ENCODE measurements around the gene CATSPERB.
"Not testable (repeated sequence)": the region's sequence is repeated elsewhere in the genome, so short reads cannot be mapped to it uniquely, and the experiment has no call there.

CATSPERB gene

DNA sequence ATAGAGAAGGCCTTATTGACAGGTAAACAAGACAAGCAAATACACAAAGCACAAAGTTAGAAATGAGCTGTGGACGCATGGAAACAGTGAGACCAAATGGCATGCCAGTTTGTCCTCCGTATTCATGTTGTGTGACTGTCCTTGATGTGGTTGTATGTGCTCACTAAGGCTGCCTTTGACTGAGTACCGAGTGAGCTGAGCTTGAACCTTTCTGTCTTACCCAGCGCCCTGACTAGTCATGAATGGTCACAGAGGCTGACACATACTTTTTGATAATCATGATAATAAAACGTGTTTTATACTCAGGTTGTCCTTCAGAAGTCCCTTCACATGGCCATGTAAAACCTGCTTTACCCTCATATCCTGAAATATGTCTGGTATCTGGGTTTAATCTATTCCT, 553 bp upstream of the CATSPERB start:
- DNase-seq (ENCODE audit: low spot score) = no peak

DNA sequence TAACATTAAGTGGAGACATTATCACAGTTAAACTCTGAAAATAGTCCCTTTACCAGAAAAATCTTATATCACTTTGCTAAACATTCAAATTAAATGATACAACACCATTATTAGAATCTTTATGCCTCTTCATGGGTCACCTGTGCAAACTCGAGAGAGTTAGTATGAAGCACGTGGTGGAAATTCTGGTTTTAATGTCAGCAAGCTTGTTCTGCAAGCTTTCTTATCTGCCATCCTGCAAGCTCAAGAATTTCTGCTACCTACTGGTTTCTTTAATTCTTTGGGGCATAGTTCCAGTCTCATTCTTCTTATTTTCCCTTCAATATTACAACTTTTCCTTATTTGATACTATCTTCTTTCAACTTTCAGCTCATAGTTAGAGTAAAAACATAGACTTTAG, 868 bp downstream of the CATSPERB start:
- no peak for DNase-seq (ENCODE audit: low spot score)

DNA sequence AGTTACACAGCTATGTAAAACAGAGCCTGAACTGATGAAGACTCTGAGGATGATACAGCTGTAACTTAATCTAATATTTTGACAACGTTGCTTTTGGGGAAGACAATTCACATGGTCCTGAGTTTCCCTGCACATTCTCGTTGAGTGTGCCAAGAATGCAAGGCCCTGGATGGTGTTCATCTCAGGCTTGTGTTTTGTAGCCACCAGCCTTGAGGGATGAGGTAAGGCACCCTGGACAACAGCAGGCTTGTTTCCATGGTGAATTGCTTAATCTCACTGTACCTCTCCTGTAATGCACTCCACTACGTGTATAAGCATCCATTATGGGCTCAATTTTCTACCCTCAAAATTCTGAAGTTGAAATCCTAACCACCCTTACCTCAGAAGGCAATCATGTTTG, 2.1 kb downstream of the CATSPERB start:
- no peak for DNase-seq (ENCODE audit: low spot score)

DNA sequence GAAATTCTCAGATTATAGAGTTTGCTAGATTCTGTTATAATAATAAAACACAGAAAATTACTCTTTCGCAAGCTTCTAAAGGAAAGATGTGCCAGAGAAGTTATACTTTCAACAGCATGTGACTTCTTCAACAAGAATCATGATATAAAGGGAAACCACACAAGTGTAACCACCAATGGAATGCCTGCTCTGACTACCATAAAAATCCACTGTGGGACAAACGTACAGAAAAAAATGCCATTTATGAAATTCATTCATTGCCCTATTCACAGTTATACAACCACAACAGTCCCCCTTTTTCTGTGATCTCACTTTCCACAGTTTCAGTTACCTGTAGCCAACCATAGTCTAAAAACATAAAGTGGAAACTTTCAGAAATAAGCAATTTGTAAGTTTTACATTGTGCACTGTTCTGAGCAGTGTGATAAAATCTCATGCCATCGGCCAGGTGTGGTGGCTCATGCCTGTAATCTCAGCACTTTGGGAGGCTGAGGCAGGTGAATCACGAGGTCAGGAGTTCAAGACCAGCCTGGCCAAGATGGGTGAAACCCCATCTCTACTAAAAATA, 3.2 kb downstream of the CATSPERB start:
- DNase-seq (ENCODE audit: low spot score) = no peak

DNA sequence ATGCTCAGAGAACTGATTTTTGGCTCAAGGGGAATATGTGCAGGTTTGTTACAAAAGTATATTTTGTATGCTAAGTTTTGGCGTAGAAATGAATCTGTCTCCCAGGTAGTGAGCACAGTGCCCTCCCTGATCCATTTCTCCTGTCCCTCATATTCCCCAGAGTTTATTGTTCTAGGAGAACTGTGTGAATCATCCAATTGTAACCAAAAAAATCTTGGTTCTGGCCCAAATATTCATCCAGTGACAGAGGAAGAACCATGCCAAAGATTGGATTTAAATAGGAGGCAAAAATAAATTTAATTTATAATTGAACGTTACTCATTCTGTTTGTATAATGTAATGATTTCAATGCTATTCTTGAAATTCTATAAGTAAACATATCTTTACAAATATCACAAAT, 4.8 kb downstream of the CATSPERB start:
- DNase-seq (ENCODE audit: low spot score) = no peak

DNA sequence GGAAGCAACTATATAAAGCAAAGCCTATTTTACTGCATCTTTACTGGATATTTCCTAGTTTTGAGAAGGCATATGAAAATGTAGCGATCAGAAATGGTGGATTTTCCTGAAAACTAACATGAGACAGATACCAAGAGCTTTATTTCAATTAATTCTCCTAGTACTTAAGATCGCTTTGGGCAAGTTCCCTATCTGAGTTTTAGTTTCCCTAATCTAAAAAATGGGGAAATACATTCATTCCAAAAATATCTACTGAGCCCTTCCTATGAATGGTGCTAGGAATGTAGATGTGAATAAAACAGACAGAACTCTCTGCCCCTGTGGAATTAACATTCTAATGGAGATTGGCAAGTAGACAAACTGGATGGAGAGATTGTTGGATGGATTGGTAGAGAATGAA, 8.4 kb downstream of the CATSPERB start:
- no peak for DNase-seq (ENCODE audit: low spot score)

DNA sequence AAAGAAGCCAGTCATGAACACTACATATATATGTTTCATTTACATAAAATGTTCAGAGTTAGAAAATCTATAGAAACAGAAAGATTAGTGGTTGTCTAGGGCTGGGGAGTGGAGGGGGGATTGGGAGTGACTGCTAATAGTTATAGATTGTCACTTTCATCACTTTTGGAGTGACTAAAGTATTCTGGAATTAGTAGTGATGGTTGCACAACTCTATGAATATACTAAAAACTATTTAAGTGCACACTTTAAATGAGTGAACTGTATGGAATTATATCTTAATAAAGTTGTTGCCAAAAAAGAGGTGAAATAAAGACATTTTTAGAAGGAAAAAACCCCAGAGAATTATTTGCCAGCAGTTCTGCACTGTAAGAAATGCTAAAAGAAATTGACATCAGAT, 9.5 kb downstream of the CATSPERB start:
- DNase-seq (ENCODE audit: low spot score) = no peak

DNA sequence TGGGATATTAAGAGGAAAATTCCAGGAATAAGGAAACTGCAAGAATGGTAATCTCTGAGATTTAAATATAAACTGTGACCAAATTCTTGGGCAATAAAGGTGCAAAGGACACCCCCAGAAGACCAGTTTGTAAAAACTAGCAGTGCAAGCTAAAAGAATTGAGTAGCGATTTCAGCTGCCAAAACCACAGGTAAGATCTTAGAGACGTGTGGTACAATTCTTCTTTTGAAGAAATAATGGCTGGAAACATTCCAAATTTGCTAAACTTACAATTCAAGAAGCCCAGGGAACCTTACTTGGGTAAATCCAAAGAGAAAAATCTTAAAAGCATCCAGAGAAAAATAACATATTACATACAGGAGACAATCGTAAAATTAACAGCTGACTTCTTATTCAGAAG, 12.0 kb downstream of the CATSPERB start:
- DNase-seq (ENCODE audit: low spot score) = no peak

DNA sequence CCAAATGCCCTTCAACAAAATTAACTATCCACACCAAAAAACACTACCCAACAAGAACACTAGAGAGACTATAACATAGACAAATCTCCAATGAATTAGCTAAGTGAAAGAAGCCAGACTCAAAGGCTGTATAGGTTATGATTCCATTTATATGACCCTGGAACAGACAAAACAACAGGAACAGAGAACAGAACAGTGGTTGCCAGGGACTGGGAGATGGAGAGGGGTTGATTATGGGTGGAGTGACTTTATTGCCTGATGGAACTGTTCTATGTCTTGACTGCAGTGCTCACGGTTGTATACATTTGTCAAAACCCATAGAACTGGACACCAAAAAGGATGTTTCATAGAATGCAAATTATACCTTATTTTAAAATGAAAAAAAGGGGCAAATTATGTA, 14.9 kb downstream of the CATSPERB start:
- no peak for DNase-seq (ENCODE audit: low spot score)

DNA sequence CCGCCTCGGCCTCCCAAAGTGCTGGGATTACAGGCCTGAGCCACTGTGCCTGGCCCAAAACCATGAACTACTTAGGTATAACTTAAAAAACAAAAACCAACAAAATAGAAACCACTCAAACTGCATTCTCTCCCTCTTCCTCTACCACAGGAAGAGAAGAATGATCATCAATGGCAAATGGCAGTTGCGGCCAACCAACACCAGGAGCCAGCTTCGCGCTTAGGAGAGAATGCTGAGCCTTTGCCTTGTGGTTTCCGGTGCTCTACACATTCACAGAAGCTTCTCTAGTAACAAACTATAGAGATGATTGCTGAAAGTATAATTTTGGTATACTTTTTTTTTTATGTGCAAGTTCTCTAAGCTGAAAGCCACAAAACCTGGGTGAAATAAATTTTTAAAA, 17.1 kb downstream of the CATSPERB start:
- no peak for DNase-seq (ENCODE audit: low spot score)

DNA sequence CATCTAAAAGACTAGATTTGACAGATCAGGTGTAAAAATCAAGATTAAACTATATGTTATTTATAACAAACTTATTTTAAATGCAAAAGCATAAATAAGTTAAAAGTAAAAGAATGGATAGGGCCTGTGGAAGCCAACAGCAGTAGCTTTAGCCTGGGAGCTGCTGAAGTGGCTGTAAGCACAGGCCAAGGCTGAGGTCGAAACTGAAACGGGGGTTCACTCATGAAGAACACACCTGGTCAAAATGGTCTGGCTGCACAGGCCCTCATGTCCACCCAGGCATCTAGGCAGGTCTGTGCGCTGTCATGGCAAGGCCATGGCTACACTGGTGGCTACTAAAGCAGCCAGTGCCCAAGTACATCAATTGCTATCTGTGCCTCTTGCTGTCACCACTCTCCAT, 23.1 kb downstream of the CATSPERB start:
- no peak for DNase-seq (ENCODE audit: low spot score)

DNA sequence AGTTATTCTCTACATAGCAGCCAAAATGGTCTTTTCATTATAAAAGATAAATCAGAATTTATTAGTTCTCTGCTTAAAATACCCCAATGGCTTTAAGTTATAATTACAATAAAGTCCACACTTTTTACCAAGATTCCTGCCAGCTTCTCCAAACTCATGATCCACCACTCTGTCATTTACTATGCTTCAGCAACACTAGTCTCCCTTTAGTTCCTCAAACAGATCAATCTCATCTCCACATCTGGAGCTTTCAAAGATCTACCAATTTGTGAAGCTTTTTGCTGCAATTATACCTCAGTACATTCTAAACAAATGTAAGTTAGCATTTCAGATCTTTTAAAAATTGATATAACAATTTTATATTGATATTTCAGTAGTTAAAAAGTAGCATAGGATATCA, 24.9 kb downstream of the CATSPERB start:
- DNase-seq (ENCODE audit: low spot score) = no peak

DNA sequence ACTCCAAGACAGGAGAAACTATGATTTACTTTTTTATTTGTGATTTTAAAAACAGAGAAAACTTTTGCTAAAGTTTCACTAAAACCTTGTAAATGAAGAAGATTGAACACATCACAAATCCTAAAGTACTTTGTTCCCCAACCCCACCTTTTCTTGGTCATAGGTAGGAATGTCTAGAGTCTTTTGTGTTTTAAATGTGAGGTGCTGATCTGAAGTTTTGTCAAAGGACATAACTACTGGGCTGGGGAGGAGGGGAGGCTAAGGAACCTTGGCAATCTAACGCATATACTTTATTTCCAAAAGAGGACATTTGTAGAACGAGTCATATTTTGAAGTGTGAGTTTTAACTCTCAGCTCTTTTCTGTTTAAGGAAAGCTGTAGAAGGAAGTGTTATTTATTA, 37.2 kb downstream of the CATSPERB start:
- DNase-seq (ENCODE audit: low spot score) = no peak

DNA sequence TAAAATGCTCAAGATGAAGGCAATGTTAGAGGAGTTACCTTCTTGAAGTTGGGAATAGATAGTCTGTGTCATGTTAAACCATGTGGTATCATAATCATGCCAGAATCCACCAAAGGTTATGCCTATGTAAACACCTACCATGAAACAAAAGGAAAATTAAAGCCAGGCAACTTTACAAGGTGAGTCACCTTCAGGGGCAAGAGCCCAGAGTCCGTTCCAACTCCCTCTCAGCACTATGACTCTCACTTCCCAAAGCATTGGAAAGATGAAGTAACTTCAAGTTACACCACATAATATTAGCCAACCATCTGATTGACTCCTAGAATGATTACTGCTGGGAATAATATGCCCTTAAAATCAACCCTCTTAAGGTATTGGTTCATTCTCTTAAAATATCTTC, 38.5 kb downstream of the CATSPERB start:
- no peak for DNase-seq (ENCODE audit: low spot score)

DNA sequence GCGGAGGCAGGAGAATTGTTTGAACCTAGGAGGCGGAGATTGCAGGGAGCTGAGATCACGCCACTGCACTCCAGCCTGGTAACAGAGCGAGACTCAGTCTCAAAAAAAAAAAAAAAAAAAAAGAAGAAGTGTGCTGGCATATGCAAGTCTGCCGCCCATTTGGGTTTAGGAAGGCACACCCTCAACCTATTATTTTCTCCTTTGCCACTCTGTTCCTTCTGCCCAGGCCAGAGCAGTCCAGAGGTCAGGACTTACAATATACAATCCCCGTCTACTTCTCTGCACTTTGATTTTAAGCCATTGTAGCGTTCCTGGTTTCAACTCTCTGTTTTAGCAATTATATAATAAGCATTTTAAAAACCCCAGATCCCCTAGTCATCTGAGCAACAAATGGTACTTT, 39.8 kb downstream of the CATSPERB start:
- DNase-seq (ENCODE audit: low spot score) = no peak

DNA sequence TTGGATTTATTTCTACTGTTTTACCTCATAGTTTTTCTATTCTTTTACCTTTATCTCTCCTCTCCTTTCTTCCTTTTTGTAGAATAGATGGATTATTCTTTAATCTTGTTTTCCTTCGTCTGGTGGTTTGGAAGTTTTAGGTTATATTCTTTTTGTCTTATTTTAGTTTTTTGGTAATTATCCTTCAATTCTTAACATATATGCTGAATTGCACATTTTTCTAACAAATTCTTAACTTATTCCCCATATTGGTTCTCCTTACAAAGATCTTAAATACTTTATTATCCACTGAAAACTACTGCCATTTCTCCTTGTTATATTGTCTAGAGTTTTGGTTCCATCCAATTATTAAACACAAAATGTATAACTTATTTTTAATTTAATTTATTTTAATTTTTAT, 42.3 kb downstream of the CATSPERB start:
- DNase-seq (ENCODE audit: low spot score) = no peak

DNA sequence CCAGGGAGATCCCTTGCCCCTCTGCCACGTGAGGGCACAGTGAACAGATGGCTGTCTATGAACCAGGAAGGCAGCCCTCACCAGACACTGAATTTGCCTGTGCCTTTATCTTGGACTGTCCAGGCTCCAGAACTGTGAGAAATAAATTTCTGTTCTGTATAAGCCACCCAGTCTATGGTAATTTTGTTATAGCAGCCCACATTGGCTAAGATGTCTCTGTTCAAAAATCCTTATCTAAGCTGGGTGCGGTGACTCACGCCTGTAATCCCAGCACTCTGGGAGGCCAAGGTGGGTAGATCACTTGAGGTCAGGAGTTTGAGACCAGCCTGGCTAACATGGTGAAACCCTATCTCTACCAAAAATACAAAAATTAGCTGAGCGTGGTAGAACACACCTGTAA, 44.5 kb downstream of the CATSPERB start:
- DNase-seq (ENCODE audit: low spot score) = not testable (repeated sequence)

DNA sequence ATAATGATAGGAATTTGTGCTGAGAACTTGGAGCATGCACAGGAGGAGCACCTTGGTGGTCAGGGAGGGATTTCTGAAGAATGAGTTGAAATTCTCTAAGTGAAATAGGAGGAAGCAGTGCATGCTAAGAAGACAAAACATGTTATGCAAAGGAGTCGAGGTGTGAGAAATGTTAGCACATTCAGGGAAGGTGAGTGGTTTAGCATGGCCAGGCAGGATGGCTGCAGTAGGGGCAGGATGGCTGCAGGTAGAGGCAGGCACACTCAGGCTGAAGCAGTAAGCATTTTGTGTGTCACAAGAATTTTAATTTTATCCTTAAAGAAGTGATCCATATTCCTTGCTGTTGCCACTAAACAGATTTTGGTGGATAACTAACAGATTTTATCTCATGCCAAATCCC, 46.3 kb downstream of the CATSPERB start:
- no peak for DNase-seq (ENCODE audit: low spot score)

DNA sequence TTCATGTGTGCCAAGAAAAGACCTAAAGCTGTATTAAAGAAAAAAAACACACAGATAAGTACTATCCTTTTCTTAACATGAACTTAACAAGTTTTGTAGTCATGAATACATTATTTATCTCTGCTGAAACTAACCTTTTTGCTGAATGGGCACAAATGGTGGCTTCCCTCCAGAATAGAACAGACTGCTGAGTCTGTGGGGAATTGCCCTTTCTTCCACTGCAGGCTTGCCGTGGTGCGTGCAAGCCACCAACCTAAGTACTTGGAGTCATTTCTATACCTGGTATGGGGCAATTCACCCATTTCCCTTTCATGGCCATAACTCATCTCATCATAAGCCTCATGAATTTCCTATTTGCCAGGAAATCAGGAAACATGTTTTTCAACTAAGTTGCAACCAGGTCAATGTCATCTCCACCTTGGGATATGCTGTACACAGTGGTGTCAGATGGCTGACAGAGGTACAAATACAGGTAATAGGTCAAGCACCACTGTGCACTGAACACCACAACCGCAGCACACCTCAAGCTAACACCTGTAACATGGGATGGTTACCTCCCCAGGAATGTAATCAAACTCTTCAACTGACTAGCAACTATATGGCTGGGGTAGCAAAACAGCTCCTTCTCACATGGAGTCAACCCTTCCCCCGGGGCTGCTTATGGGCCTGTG, 49.9 kb downstream of the CATSPERB start:
- no peak for DNase-seq (ENCODE audit: low spot score)

DNA sequence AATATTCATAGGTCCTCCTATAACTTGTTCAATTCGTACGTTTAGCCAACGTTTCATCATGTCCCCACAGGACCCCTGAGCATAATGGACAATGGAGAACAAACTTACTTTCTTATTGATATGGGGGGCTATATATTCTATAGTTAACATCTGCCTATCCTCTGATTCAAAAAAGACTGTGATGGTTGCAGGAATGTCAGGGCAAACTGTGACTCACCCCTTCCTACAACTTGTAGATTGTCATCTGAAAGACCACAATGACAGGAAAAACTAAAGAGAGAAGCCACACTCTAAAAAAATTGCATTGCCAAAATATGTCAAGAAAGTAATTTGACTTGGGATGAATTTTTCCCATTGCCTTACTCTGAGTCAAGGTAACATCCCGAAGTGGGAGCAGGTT, 50.8 kb downstream of the CATSPERB start:
- no peak for DNase-seq (ENCODE audit: low spot score)

DNA sequence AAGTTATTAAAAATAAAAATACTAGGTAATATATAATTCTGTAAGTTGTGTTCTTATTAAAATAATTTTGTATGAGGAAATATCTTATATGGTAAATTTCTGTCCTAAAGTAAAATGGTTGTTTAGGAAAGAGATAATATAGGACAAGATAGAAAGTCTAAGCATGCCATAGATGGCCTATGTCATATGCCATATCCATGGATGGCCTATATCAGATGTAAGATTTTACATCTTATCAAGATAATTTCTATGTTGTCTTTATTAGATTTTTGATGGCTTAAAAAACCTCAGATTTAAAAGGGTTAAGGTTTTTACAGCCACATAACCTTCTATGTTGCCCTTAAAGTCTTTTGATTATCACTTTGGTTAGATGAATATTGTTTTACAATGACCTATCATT, 52.6 kb downstream of the CATSPERB start:
- DNase-seq (ENCODE audit: low spot score) = no peak

DNA sequence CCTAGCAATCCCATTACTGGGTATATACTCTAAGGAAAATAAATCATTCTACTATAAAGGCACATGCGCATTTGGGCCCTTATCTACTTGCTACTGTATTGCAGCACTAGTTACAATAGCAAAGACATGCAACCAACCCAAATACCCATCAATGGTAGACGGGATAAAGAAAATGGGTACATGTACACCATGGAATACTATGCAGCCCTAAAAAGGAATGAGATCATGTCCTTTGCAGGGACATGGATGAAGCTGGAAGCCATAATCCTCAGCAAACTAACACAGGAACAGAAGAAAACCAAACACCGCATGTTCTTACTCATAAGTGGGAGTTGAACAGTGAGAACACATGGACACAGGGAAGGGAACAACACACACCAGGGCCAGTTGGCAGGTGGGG, 54.2 kb downstream of the CATSPERB start:
- not testable (repeated sequence) for DNase-seq (ENCODE audit: low spot score)

DNA sequence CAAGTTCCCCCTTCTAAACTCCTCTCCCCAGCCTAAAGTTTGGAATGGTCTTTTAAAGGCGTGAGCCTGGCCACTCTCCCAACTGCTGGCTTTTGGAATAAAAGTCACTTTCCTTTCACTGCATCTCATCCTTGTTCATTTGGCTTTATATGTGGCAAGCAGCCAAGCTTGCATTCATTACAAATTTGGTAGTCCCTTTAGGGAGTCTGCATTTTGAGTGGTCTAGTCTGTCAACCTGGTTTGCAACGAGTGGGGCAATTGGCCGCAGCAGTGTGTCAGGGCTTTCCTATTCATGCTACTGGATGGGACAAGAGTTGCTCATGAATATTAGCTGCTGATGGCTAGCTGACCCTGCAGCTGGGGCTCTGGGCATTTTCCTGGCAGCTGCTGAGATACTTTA, 57.0 kb downstream of the CATSPERB start:
- DNase-seq (ENCODE audit: low spot score) = no peak

DNA sequence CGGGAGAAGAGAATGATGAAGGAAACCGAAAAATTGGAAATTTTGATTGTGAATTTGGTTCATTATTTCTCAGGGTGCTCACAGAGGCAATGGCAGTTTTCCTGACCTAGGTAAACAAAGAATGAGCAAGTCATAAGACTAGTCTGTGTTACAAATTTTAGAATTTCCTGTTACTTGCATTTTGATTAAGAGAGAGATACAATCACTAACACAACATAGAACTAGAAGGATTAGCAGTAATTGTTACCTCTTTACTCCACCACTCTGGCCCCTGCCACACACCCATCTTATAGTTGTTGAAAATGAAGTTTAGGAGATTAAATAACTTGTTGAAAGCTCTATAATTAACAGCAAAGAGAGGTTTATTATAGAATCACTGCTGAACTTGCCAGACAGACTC, 62.0 kb downstream of the CATSPERB start:
- DNase-seq (ENCODE audit: low spot score) = no peak
